ENCODE results near the gene HMCN1. TPM values are rescaled to one million over a fixed set of nuclear protein-coding genes. Genes with fewer than 3 reads are reported as not detected.

The HMCN1 gene
- total RNA-seq, 5 donors from 2014 or later (not counting 1 experiment from before 2014, with no cell fraction given) = 0.05 to 0.23 (median 0.16) TPM

GRCh38 chr1:186102547-186103148 is 368.5 kb downstream of the HMCN1 start:
- Mint-ChIP-seq H3K27me3 (peaks cover 1 to 3% of the 10 kb centered on the region in 2 donors), H3K4me3 (no peak overlapping the region), H3K4me1 (no peaks in the 10 kb centered on the region), H3K9me3 (no peaks in the 10 kb centered on the region), H3K27ac (no peak overlapping the region), H3K36me3 (no peaks in the 10 kb centered on the region)
- no peaks in the 10 kb centered on the region for H3K4me1 ChIP-seq (ENCODE audit: control insufficient read depth in 1 of 2, extremely low read depth in 1 of 2, insufficient read depth in 2 of 2, low read length in 2 of 2)
- no peak overlapping the region for H3K4me3 ChIP-seq (ENCODE audit: control insufficient read depth in 1 of 2, extremely low read depth in 1 of 2, low read length in 1 of 2)
- H3K27me3 ChIP-seq (replicated peaks in 1 of 2; ENCODE audit: control insufficient read depth in 2 of 2, extremely low read depth in 1 of 2, insufficient read depth in 2 of 2, low read length in 1 of 2) = no peaks in the 10 kb centered on the region
- H3K36me3 ChIP-seq (ENCODE audit: control insufficient read depth in 2 of 2, extremely low read depth in 1 of 2, insufficient read depth in 1 of 2, low read length in 1 of 2) = no peaks in the 10 kb centered on the region
- CTCF ChIA-PET = no interaction called here
- POLR2A ChIA-PET = no interaction called here
- no peak overlapping the region for H3K27ac ChIP-seq (ENCODE audit: low read length)
- 33% methylated on average over 1 of the region's 3 CpGs for WGBS (ENCODE audit: insufficient coverage)
- DNase-seq = no peak
- ATAC-seq (replicated peaks in 1 of 4) = no peak
- H3K9me3 ChIP-seq = no peaks in the 10 kb centered on the region

GRCh38 chr1:186104459-186104858 is 370.3 kb downstream of the HMCN1 start:
- H3K27ac ChIP-seq (ENCODE audit: low read length) = no peak overlapping the region
- DNase-seq (no peak), ATAC-seq (replicated peaks in 1 of 4) (no peak)
- Mint-ChIP-seq H3K4me1 (no peaks in the 10 kb centered on the region), H3K36me3 (no peaks in the 10 kb centered on the region), H3K4me3 (no peak overlapping the region), H3K27me3 (peaks cover 0 to 3% of the 10 kb centered on the region in 2 donors), H3K27ac (no peak overlapping the region), H3K9me3 (no peaks in the 10 kb centered on the region)
- H3K9me3 ChIP-seq = no peaks in the 10 kb centered on the region
- H3K27me3 ChIP-seq (replicated peaks in 1 of 2; ENCODE audit: control insufficient read depth in 2 of 2, extremely low read depth in 1 of 2, insufficient read depth in 2 of 2, low read length in 1 of 2) = no peaks in the 10 kb centered on the region
- H3K4me1 ChIP-seq (ENCODE audit: control insufficient read depth in 1 of 2, extremely low read depth in 1 of 2, insufficient read depth in 2 of 2, low read length in 2 of 2) = no peaks in the 10 kb centered on the region
- no peak overlapping the region for H3K4me3 ChIP-seq (ENCODE audit: control insufficient read depth in 1 of 2, extremely low read depth in 1 of 2, low read length in 1 of 2)
- ChIA-PET POLR2A (no interaction called here), CTCF (no interaction called here)
- WGBS (ENCODE audit: insufficient coverage) = no CpG with 5 or more reads among the region's 1 CpG
- H3K36me3 ChIP-seq (ENCODE audit: control insufficient read depth in 2 of 2, extremely low read depth in 1 of 2, insufficient read depth in 1 of 2, low read length in 1 of 2) = no peaks in the 10 kb centered on the region

GRCh38 chr1:186112280-186112679 is 378.1 kb downstream of the HMCN1 start:
- ATAC-seq (replicated peaks in 1 of 4) = no peak
- Mint-ChIP-seq H3K4me1 (no peaks in the 10 kb centered on the region), H3K4me3 (no peak overlapping the region), H3K36me3 (no peaks in the 10 kb centered on the region), H3K27ac (no peak overlapping the region), H3K27me3 (peaks cover 2 to 12% of the 10 kb centered on the region in 2 donors), H3K9me3 (peaks cover 3 to 7% (median 4%) of the 10 kb centered on the region in 3 donors)
- WGBS (ENCODE audit: insufficient coverage) = 100% methylated on average over 1 of the region's 2 CpGs
- no peak for DNase-seq
- Histone ChIP-seq H3K4me3 (ENCODE audit: control insufficient read depth in 1 of 2, extremely low read depth in 1 of 2, low read length in 1 of 2) (no peak overlapping the region), H3K4me1 (ENCODE audit: control insufficient read depth in 1 of 2, extremely low read depth in 1 of 2, insufficient read depth in 2 of 2, low read length in 2 of 2) (no peaks in the 10 kb centered on the region), H3K36me3 (ENCODE audit: control insufficient read depth in 2 of 2, extremely low read depth in 1 of 2, insufficient read depth in 1 of 2, low read length in 1 of 2) (no peaks in the 10 kb centered on the region), H3K27ac (ENCODE audit: low read length) (no peak overlapping the region), H3K9me3 (no peaks in the 10 kb centered on the region), H3K27me3 (replicated peaks in 1 of 2; ENCODE audit: control insufficient read depth in 2 of 2, extremely low read depth in 1 of 2, insufficient read depth in 2 of 2, low read length in 1 of 2) (no peaks in the 10 kb centered on the region)
- POLR2A ChIA-PET = interaction anchor here in 1 of 2 donors (0.6 kb wide), 1 partner anchor 25 kb away, joined by 3 read pairs; no protein-coding TSS in a partner anchor
- CTCF ChIA-PET = no interaction called here

- Histone ChIP-seq H3K27ac (ENCODE audit: low read length) (no peak overlapping the region), H3K4me1 (ENCODE audit: control insufficient read depth in 1 of 2, extremely low read depth in 1 of 2, insufficient read depth in 2 of 2, low read length in 2 of 2) (no peaks in the 10 kb centered on the region), H3K4me3 (ENCODE audit: control insufficient read depth in 1 of 2, extremely low read depth in 1 of 2, low read length in 1 of 2) (no peak overlapping the region), H3K9me3 (no peaks in the 10 kb centered on the region), H3K36me3 (ENCODE audit: control insufficient read depth in 2 of 2, extremely low read depth in 1 of 2, insufficient read depth in 1 of 2, low read length in 1 of 2) (no peaks in the 10 kb centered on the region), H3K27me3 (replicated peaks in 1 of 2; ENCODE audit: control insufficient read depth in 2 of 2, extremely low read depth in 1 of 2, insufficient read depth in 2 of 2, low read length in 1 of 2) (no peaks in the 10 kb centered on the region)
- no peaks in the 10 kb centered on the region for H3K4me1 Mint-ChIP-seq
- ChIA-PET POLR2A (no interaction called here), CTCF (no interaction called here)
- ATAC-seq (replicated peaks in 1 of 4) = no peak
- H3K27ac Mint-ChIP-seq = no peak overlapping the region
- no peak for DNase-seq
- H3K27me3 Mint-ChIP-seq = peaks cover 2 to 12% of the 10 kb centered on the region in 2 donors
- H3K4me3 Mint-ChIP-seq = no peak overlapping the region
- peaks cover 3 to 7% (median 4%) of the 10 kb centered on the region in 3 donors for H3K9me3 Mint-ChIP-seq
- H3K36me3 Mint-ChIP-seq = no peaks in the 10 kb centered on the region
Observed at GRCh38 chr1:186113461-186113860, 379.3 kb downstream of the HMCN1 start.

- DNase-seq = no peak
- no peaks in the 10 kb centered on the region for H3K4me1 Mint-ChIP-seq
- ATAC-seq (replicated peaks in 1 of 4) = no peak
- WGBS (ENCODE audit: insufficient coverage) = no CpG with 5 or more reads among the region's 1 CpG
- Histone ChIP-seq H3K27ac (ENCODE audit: low read length) (no peak overlapping the region), H3K9me3 (no peaks in the 10 kb centered on the region), H3K4me1 (ENCODE audit: control insufficient read depth in 1 of 2, extremely low read depth in 1 of 2, insufficient read depth in 2 of 2, low read length in 2 of 2) (no peaks in the 10 kb centered on the region), H3K36me3 (ENCODE audit: control insufficient read depth in 2 of 2, extremely low read depth in 1 of 2, insufficient read depth in 1 of 2, low read length in 1 of 2) (no peaks in the 10 kb centered on the region), H3K27me3 (replicated peaks in 1 of 2; ENCODE audit: control insufficient read depth in 2 of 2, extremely low read depth in 1 of 2, insufficient read depth in 2 of 2, low read length in 1 of 2) (no peaks in the 10 kb centered on the region), H3K4me3 (ENCODE audit: control insufficient read depth in 1 of 2, extremely low read depth in 1 of 2, low read length in 1 of 2) (no peak overlapping the region)
- H3K27me3 Mint-ChIP-seq = peaks cover 2 to 11% of the 10 kb centered on the region in 2 donors
- ChIA-PET POLR2A (no interaction called here), CTCF (no interaction called here)
- H3K27ac Mint-ChIP-seq = no peak overlapping the region
- H3K9me3 Mint-ChIP-seq = no peaks in the 10 kb centered on the region
- no peaks in the 10 kb centered on the region for H3K36me3 Mint-ChIP-seq
- H3K4me3 Mint-ChIP-seq = no peak overlapping the region
Observed at GRCh38 chr1:186118724-186119123, 384.5 kb downstream of the HMCN1 start.

- Histone ChIP-seq H3K27me3 (replicated peaks in 1 of 2; ENCODE audit: control insufficient read depth in 2 of 2, extremely low read depth in 1 of 2, insufficient read depth in 2 of 2, low read length in 1 of 2) (no peaks in the 10 kb centered on the region), H3K9me3 (no peaks in the 10 kb centered on the region), H3K36me3 (ENCODE audit: control insufficient read depth in 2 of 2, extremely low read depth in 1 of 2, insufficient read depth in 1 of 2, low read length in 1 of 2) (no peaks in the 10 kb centered on the region), H3K27ac (ENCODE audit: low read length) (no peak overlapping the region), H3K4me3 (ENCODE audit: control insufficient read depth in 1 of 2, extremely low read depth in 1 of 2, low read length in 1 of 2) (no peak overlapping the region), H3K4me1 (ENCODE audit: control insufficient read depth in 1 of 2, extremely low read depth in 1 of 2, insufficient read depth in 2 of 2, low read length in 2 of 2) (no peaks in the 10 kb centered on the region)
- 87% methylated on average over 7 of the region's 9 CpGs for WGBS (ENCODE audit: insufficient coverage)
- ChIA-PET POLR2A (no interaction called here), CTCF (interaction anchor here in 1 of 2 donors (1.0 kb wide), 1 partner anchor 16 kb away, joined by 3 read pairs; no protein-coding TSS in a partner anchor)
- ATAC-seq (replicated peaks in 1 of 4) = no peak
- H3K27ac Mint-ChIP-seq = no peak overlapping the region
- H3K4me1 Mint-ChIP-seq = no peaks in the 10 kb centered on the region
- H3K27me3 Mint-ChIP-seq = peaks cover 0 to 8% of the 10 kb centered on the region in 2 donors
- no peak for DNase-seq
- H3K4me3 Mint-ChIP-seq = no peak overlapping the region
- H3K36me3 Mint-ChIP-seq = no peaks in the 10 kb centered on the region
- no peaks in the 10 kb centered on the region for H3K9me3 Mint-ChIP-seq
Observed at GRCh38 chr1:186122837-186123236, 388.6 kb downstream of the HMCN1 start.

- H3K36me3 ChIP-seq (ENCODE audit: control insufficient read depth in 2 of 2, extremely low read depth in 1 of 2, insufficient read depth in 1 of 2, low read length in 1 of 2) = no peaks in the 10 kb centered on the region
- H3K27ac ChIP-seq (ENCODE audit: low read length) = no peak overlapping the region
- H3K27me3 Mint-ChIP-seq = peaks cover 0 to 8% of the 10 kb centered on the region in 2 donors
- CTCF ChIA-PET = no interaction called here
- H3K4me3 ChIP-seq (ENCODE audit: control insufficient read depth in 1 of 2, extremely low read depth in 1 of 2, low read length in 1 of 2) = no peak overlapping the region
- no peak overlapping the region for H3K4me3 Mint-ChIP-seq
- H3K4me1 Mint-ChIP-seq = no peaks in the 10 kb centered on the region
- ATAC-seq (replicated peaks in 1 of 4) (no peak), DNase-seq (no peak)
- no peaks in the 10 kb centered on the region for H3K4me1 ChIP-seq (ENCODE audit: control insufficient read depth in 1 of 2, extremely low read depth in 1 of 2, insufficient read depth in 2 of 2, low read length in 2 of 2)
- WGBS (ENCODE audit: insufficient coverage) = 67% methylated on average over 1 of the region's 4 CpGs
- H3K27me3 ChIP-seq (replicated peaks in 1 of 2; ENCODE audit: control insufficient read depth in 2 of 2, extremely low read depth in 1 of 2, insufficient read depth in 2 of 2, low read length in 1 of 2) = no peaks in the 10 kb centered on the region
- H3K36me3 Mint-ChIP-seq = no peaks in the 10 kb centered on the region
- POLR2A ChIA-PET = no interaction called here
- no peak overlapping the region for H3K27ac Mint-ChIP-seq
- H3K9me3 ChIP-seq = no peaks in the 10 kb centered on the region
- H3K9me3 Mint-ChIP-seq = no peaks in the 10 kb centered on the region
Observed at GRCh38 chr1:186125035-186125434, 390.8 kb downstream of the HMCN1 start.

Data from T-cell (primary cell).